AG09309 (cell line): ENCODE results near the gene PRDM4.
A peak's percentile ranks its signal among the peaks of the same experiment; 100 is the strongest.

Source experiments
- DNase-seq: peaks from one replicate; pipeline ENCODE4 v3.0.0-alpha.2; 2010; ENCODE audit warnings: low read depth
- H3K4me3 ChIP-seq: 2 replicates; pipeline ENCODE4 v1.5.1; 2011; ENCODE audit warnings: mild to moderate bottlenecking, low read depth, low read length, moderate library complexity; ENCODE audit not compliant: control insufficient read depth
- CTCF ChIP-seq: IDR thresholded peaks from 2 replicates; pipeline ENCODE4 v1.5.1; 2011; ENCODE audit warnings: mild to moderate bottlenecking, low read depth, low read length, inconsistent platforms; ENCODE audit not compliant: insufficient read depth, control insufficient read depth; ENCODE audit errors: missing control alignments

The PRDM4 gene

DNA sequence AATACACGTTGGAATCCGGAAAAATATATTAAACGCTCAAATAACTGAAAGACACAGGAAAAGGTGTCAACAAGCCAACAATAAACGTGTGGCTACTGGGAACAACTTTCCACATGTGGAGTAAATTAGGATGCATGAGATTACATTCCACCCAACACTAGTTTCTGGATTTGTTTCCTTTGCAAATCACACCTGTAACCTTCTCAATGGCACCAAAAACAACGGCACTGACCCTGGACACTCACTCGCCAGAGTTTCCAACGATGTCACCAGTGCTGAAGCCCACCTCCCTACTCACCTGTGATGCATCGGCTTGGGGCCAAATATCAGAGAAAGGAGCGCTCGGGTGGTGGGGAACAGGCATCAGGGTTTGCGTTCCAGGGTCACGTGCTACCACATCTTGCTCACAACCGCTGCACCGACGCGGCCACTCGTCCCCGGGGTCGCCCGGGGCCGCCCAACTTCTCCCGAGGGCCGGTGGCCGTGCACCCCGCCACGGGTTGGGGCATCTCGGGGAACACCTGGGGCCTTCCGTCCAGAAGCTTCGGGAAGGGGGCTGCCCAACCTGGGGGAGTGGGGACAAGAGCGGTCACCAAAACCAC lies 629 bp downstream of the PRDM4 start:
- H3K4me3 ChIP-seq, result peak overlapping the region; percentile 87
- no peak for DNase-seq
- TF ChIP-seq CTCF, result no peak

GRCh38 chr12:107759410-107759809 lies 1.5 kb downstream of the PRDM4 start:
- peak overlapping the region; percentile 87 for H3K4me3 ChIP-seq
- DNase-seq, result peak; percentile 57
- TF ChIP-seq CTCF, result no peak

DNA sequence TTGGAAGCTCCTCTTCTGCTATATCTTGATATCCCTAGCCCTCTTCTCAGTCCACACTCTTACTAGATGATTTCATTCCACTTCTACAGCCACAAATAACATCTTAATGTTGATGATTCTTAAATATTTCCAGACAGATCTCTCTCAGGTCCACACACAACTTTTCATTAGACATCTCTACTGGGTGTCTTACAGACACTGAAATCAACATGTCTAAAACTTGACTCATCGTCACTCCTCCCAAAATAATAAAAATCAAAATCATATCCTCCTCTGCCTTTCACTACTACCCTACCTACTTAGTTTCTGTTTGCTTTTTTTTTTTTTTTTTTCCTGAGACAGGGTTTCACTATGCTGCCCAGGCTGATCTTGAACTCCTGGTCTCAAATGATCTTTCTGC lies 11.9 kb downstream of the PRDM4 start:
- no peak overlapping the region for H3K4me3 ChIP-seq
- peak; percentile 23 for DNase-seq
- no peak for TF ChIP-seq CTCF

GRCh38 chr12:107748472-107748871 lies 12.5 kb downstream of the PRDM4 start:
- H3K4me3 ChIP-seq, result no peak overlapping the region
- DNase-seq, result peak; percentile 37
- no peak for TF ChIP-seq CTCF

GRCh38 chr12:107736914-107737313 lies 24.0 kb downstream of the PRDM4 start:
- no peak for DNase-seq
- no peak overlapping the region for H3K4me3 ChIP-seq

GRCh38 chr12:107735763-107736162 lies 25.2 kb downstream of the PRDM4 start:
- DNase-seq, result no peak
- TF ChIP-seq CTCF, result no peak
- H3K4me3 ChIP-seq, result no peak overlapping the region

More at GRCh38 chr12:107736914-107737313, 24.0 kb downstream of the PRDM4 start:
- no peak for TF ChIP-seq CTCF
